ENCODE data around the gene CADM1.

GRCh38 chr11:115244758-115245157 lies 259.5 kb downstream of the CADM1 start:
- TF ChIP-seq POLR2A (IDR thresholded peaks at IDR 0.05; ENCODE audit: low read depth, low read length) (no peak), EZH2 (IDR thresholded peaks at IDR 0.05; ENCODE audit: borderline replicate concordance, low read depth, low read length, severe bottlenecking) (no peak), CTCF (IDR thresholded peaks at IDR 0.05; ENCODE audit: extremely low read depth in 1 of 2, insufficient read depth in 1 of 2, low read depth in 1 of 2, low read length in 2 of 2) (no peak), POLR2AphosphoS5 (IDR thresholded peaks at IDR 0.05; ENCODE audit: insufficient read depth, low read depth, low read length) (no peak), JUN (IDR thresholded peaks at IDR 0.05; ENCODE audit: borderline replicate concordance, insufficient read depth, insufficient read length, low read depth) (no peak), GATA2 (IDR thresholded peaks at IDR 0.05; ENCODE audit: insufficient read depth, insufficient read length, low read depth, low read length) (no peak)
